Stomach (tissue), 4 donors: ENCODE measurements around the gene UGT3A2.

ENCODE experiments used
- EP300 ChIP-seq: sonication (generic); formaldehyde crosslinking; IDR thresholded peaks from one replicate; pipeline ENCODE4 v1.6.1; 2017; ENCODE audit warnings: antibody characterized with exemption
- POLR2AphosphoS5 ChIP-seq, 3 donors: sonication (generic); formaldehyde crosslinking; IDR thresholded peaks; one replicate each; pipeline ENCODE4 v1.6.1; 2016; ENCODE audit warnings: antibody characterized with exemption in 3 of 3

DNA sequence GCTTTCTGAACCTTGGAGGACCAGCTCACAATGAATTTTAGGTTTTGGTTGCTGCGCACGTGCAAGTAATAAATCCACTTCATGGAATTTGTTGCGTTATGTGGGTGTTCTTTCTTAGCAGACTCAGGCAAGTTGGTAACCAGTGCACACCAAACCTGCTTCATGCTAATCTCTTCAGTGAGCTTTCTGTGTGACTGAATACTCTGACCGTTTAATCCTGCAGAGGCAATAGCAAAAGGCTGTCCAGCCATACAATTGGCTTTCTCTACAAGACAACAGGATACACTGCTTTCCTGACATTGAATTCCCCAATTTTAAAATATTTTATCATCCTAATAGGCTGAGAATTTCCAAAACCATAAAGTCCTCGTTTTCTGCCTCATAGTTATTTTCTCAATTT, 10.3 kb downstream of the UGT3A2 start:
- TF ChIP-seq POLR2AphosphoS5 (IDR thresholded peaks at IDR 0.05) (no peak), EP300 (no peak)
